ENCODE measurements around the gene FAM162A.

Gene FAM162A, protein sequence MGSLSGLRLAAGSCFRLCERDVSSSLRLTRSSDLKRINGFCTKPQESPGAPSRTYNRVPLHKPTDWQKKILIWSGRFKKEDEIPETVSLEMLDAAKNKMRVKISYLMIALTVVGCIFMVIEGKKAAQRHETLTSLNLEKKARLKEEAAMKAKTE

DNA sequence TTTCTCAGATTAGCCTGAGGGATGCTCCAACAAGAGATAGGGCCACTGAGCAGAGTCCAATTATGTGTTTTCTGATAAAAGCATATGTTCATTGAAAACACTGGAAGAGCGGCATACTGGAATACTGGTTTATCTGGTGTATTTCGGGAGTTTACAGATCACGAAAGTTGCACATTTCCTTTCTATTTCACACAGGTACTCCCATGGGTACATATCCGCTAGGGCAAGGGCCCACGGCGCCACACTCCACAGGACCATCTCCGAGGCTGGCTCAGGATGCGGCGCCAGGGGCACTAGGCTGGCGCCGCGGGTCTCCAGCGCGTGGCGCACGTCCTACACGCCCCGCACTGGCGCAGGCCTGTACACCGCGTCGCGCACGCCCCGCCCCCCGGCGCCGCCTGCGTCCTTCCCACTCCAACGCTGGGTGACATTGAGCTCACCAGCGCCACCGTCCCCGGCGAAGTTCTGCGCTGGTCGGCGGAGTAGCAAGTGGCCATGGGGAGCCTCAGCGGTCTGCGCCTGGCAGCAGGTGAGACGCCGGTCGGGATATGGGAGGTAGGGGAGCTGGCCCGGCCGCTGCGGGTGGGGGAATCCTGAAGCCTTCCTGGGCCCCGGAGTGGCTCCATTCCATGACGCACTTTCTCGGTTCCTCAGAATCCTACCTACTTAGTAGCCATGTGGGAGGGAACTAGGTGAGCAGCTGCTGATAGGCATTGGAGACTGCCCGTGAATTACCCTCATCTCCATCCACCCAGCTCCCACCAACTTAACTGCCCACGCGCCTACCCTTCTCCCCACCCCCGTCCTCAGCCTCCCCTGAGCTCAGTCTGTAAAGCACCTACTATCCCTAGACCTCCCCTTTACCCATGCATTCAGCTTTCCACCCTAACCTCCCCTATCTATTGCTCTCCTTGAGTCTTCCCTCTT is at the start of gene FAM162A:
FAM162A (plus strand) TSS at position 412 of the 927 bp plus-strand sequence; CDS start at position 496, 84 bp downstream.
- peak; percentile 75 for DNase-seq (ENCODE audit: low read depth)
- peak; percentile 26 for TF ChIP-seq CTCF (conservative IDR thresholded peaks at IDR 0.05; ENCODE audit: low read depth, low read length)
- peak within 1 kb of the TSS; percentile 80 for H3K4me3 ChIP-seq (ENCODE audit: low read depth, low read length)

GRCh38 chr3:122342803-122343202 is 41.2 kb upstream of the FAM162A start:
- no peak overlapping the region for H3K4me3 ChIP-seq (ENCODE audit: low read depth, low read length)
- no peak for DNase-seq (ENCODE audit: low read depth)
- no peak for TF ChIP-seq CTCF (conservative IDR thresholded peaks at IDR 0.05; ENCODE audit: low read depth, low read length)

DNA sequence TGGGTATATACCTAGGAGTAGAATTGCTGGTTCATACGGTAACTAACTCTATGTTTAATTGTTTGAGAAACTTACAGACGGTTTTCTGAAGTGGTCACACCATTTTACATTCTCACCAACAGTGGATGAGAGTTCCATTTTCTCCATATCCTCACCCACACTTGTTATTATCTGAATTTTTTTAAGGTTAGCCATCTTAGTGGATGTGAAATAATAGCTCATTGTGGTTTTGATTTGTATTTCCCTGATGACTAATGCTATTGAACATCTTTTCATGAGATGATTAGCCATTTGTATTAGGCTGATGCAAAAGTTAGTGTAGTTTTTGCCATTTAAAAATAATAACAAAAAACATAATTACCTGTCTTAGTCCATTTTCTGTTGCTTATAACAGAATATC is 40.3 kb upstream of the FAM162A start:
- no peak for TF ChIP-seq CTCF (conservative IDR thresholded peaks at IDR 0.05; ENCODE audit: low read depth, low read length)
- H3K4me3 ChIP-seq (ENCODE audit: low read depth, low read length), result no peak overlapping the region
- no peak for DNase-seq (ENCODE audit: low read depth)

DNA sequence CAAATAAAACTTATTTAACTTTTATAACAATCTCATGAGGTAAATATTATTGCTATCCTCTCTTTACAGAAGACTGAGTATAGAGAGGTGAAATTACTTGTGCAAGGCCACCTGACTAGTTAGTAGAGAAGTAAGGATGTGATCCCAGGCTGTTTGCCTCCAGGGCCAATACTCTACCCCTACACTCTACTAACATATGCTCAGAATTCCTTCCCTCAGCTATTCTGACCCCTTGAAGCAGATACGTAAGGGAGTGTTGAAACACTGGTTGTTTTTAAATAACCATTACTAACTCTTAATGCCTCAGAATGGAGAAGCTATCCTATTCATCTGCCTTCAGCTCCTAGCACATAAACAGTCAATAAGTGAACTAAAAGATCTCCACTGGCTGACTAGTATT is 34.8 kb upstream of the FAM162A start:
- peak; percentile 2 for DNase-seq (ENCODE audit: low read depth)
- no peak overlapping the region for H3K4me3 ChIP-seq (ENCODE audit: low read depth, low read length)
- no peak for TF ChIP-seq CTCF (conservative IDR thresholded peaks at IDR 0.05; ENCODE audit: low read depth, low read length)

GRCh38 chr3:122350814-122351418 is 33.1 kb upstream of the FAM162A start:
- no peak for TF ChIP-seq CTCF (conservative IDR thresholded peaks at IDR 0.05; ENCODE audit: low read depth, low read length)
- H3K4me3 ChIP-seq (ENCODE audit: low read depth, low read length), result no peak overlapping the region
- peak; percentile 70 for DNase-seq (ENCODE audit: low read depth)

GRCh38 chr3:122351612-122352011 is 32.4 kb upstream of the FAM162A start:
- no peak for DNase-seq (ENCODE audit: low read depth)
- H3K4me3 ChIP-seq (ENCODE audit: low read depth, low read length), result no peak overlapping the region
- no peak for TF ChIP-seq CTCF (conservative IDR thresholded peaks at IDR 0.05; ENCODE audit: low read depth, low read length)

Measured in choroid plexus epithelial cell (primary cell).